OCI-LY7 (cell line): ENCODE data around the gene KYAT1. TPM values are rescaled to one million over a fixed set of nuclear protein-coding genes. Genes with fewer than 3 reads are reported as not detected.

ENCODE experiments used
- BruUV-seq: library from RNA; stranded (reverse); fragments of 400-500 nt; replicated peaks from 2 replicates; lab custom pipeline; 2021; lab: Mats Ljungman, UMichigan
- CTCF ChIA-PET: fragments of 300-600 bp; sonication (Branson Sonifier 250); formaldehyde crosslinking; loops from one replicate; lab custom pipeline; 2022; ENCODE audit warnings: antibody characterized with exemption; ENCODE audit not compliant: unreplicated experiment; lab: Charles Lee
- POLR2A ChIA-PET: fragments of 300-600 bp; sonication (Branson Sonifier 250); formaldehyde crosslinking; loops from one replicate; lab custom pipeline; 2022; ENCODE audit warnings: antibody characterized with exemption; lab: Charles Lee
- DNase-seq: peaks from one replicate; pipeline ENCODE4 v3.0.0-alpha.2; 2015; ENCODE audit warnings: low spot score
- H2AFZ ChIP-seq: fragments of 200-600 bp; sonication (generic), shearing (Covaris generic); 2 replicates; pipeline ENCODE4 v1.6.1; 2014; ENCODE audit warnings: mild to moderate bottlenecking, antibody characterized with exemption, low read length, moderate library complexity
- H3K27ac ChIP-seq: fragments of 200-600 bp; sonication (generic); 2 replicates; pipeline ENCODE4 v1.5.1; 2014; ENCODE audit warnings: mixed run types, low read depth, mild to moderate bottlenecking, moderate library complexity, low read length, inconsistent platforms; ENCODE audit not compliant: poor library complexity, severe bottlenecking
- H3K36me3 ChIP-seq: fragments of 200-600 bp; sonication (generic); 2 replicates; pipeline ENCODE4 v1.6.1; 2014; ENCODE audit warnings: mild to moderate bottlenecking, antibody characterized with exemption, low read length, moderate library complexity, mixed read lengths; ENCODE audit not compliant: insufficient read depth
- H3K4me1 ChIP-seq: fragments of 200-600 bp; sonication (generic); 2 replicates; pipeline ENCODE4 v1.5.1; 2014; ENCODE audit warnings: mild to moderate bottlenecking, low read length; ENCODE audit not compliant: insufficient read depth, poor library complexity, severe bottlenecking
- H3K4me2 ChIP-seq: fragments of 200-600 bp; sonication (generic); 2 replicates; pipeline ENCODE4 v1.6.1; 2014; ENCODE audit warnings: mild to moderate bottlenecking, low read length
- H3K4me3 ChIP-seq: fragments of 200-600 bp; sonication (generic); 2 replicates; pipeline ENCODE4 v1.5.1; 2014; ENCODE audit warnings: mild to moderate bottlenecking, low read depth, low read length; ENCODE audit not compliant: poor library complexity, severe bottlenecking
- H3K79me2 ChIP-seq: fragments of 200-600 bp; sonication (generic); 2 replicates; pipeline ENCODE4 v1.6.1; 2016; ENCODE audit warnings: low read depth, mild to moderate bottlenecking, low read length, moderate library complexity, mixed read lengths; ENCODE audit not compliant: insufficient read depth
- H3K9me2 ChIP-seq: fragments of 200-600 bp; sonication (generic); 2 replicates; pipeline ENCODE4 v1.6.1; 2016; ENCODE audit warnings: mild to moderate bottlenecking, low read length, mixed read lengths; ENCODE audit not compliant: insufficient read depth
- H3K9me3 ChIP-seq: fragments of 200-600 bp; sonication (generic); 2 replicates; pipeline ENCODE4 v1.6.1; 2014; ENCODE audit warnings: mild to moderate bottlenecking, mixed run types, low read length, mixed read lengths
- H4K20me1 ChIP-seq: fragments of 200-600 bp; sonication (generic); 2 replicates; pipeline ENCODE4 v1.6.1; 2014; ENCODE audit warnings: mild to moderate bottlenecking, antibody characterized with exemption, low read length, moderate library complexity, mixed read lengths; ENCODE audit not compliant: insufficient read depth
- EZH2phosphoT487 ChIP-seq: fragments of 200-600 bp; sonication (generic); IDR thresholded peaks from 2 replicates; pipeline ENCODE4 v1.6.1; 2018; ENCODE audit warnings: low read depth, borderline replicate concordance, mild to moderate bottlenecking, mixed run types, antibody characterized with exemption, low read length, moderate library complexity, mixed read lengths
- intact Hi-C: fragments of 100-400 bp; cut with micrococcal nuclease; formaldehyde crosslinking; loops from one replicate; pipeline ENCODE4 v1.10.0; 2022; ENCODE audit not compliant: unreplicated experiment
- total RNA-seq, 2 experiments: library from RNA; depleted of rRNA in 1 of 2; stranded (reverse); fragments of >200 nt in 1 of 2; shearing (Covaris generic) in 1 of 2; gene quantifications; 2 replicates each; pipeline ENCODE4 v1.2.3, GENCODE V29; 2014 to 2022
- TF ChIP-seq, protein P1 (sequence below): fragments of 200-600 bp; sonication (generic); conservative IDR thresholded peaks from 2 replicates; pipeline ENCODE4 v1.5.1; 2014; ENCODE audit warnings: mild to moderate bottlenecking, antibody characterized with exemption, low read length, moderate library complexity, mixed read lengths

Gene KYAT1
- total RNA-seq, 2 experiments from 2014 or later = 28.3 to 44.7 TPM

DNA sequence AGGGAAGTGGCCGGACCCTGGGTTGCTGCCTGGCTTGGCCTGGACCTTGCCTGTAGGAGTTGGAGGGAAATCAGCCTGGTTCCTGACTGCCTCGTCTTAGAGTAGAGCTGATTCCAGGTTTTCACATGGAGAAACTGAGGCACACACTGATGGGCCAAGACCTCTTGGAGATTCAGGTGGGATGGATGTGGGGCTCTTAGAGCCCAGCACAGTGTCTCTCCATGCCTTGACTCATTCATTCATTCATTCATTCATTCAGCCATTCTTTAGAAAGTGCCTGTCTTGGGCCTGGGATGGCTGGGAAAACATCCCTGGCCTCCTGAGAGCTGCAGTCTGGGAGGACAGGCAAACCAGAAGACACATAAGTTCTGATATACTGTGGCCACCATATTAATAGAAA lies 2.4 kb upstream of the KYAT1 start:
- H3K4me1 ChIP-seq = peaks cover 30% of the 10 kb centered on the region
- no peaks in the 10 kb centered on the region for H3K9me2 ChIP-seq
- BruUV-seq = TSS peak; percentile 15
- TF ChIP-seq, protein P1, sequence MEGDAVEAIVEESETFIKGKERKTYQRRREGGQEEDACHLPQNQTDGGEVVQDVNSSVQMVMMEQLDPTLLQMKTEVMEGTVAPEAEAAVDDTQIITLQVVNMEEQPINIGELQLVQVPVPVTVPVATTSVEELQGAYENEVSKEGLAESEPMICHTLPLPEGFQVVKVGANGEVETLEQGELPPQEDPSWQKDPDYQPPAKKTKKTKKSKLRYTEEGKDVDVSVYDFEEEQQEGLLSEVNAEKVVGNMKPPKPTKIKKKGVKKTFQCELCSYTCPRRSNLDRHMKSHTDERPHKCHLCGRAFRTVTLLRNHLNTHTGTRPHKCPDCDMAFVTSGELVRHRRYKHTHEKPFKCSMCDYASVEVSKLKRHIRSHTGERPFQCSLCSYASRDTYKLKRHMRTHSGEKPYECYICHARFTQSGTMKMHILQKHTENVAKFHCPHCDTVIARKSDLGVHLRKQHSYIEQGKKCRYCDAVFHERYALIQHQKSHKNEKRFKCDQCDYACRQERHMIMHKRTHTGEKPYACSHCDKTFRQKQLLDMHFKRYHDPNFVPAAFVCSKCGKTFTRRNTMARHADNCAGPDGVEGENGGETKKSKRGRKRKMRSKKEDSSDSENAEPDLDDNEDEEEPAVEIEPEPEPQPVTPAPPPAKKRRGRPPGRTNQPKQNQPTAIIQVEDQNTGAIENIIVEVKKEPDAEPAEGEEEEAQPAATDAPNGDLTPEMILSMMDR = no peak
- no peak for TF ChIP-seq EZH2phosphoT487
- H3K27ac ChIP-seq = no peak overlapping the region
- peaks cover 47% of the 10 kb centered on the region for H3K79me2 ChIP-seq
- peak overlapping the region; percentile 90 for H3K4me2 ChIP-seq
- no peaks in the 10 kb centered on the region for H3K9me3 ChIP-seq
- DNase-seq = no peak
- CTCF ChIA-PET = no interaction called here
- H2AFZ ChIP-seq = no peak overlapping the region
- no peak overlapping the region for H3K4me3 ChIP-seq
- no peaks in the 10 kb centered on the region for H4K20me1 ChIP-seq
- peaks cover 54% of the 10 kb centered on the region for H3K36me3 ChIP-seq
- intact Hi-C loops = no loop called here
- POLR2A ChIA-PET = no interaction called here

GRCh38 chr9:128882677-128883603 lies 1.2 kb upstream of the KYAT1 start:
- peak overlapping the region; percentile 95 for H3K4me3 ChIP-seq

More at GRCh38 chr9:128882677-128883603, 1.2 kb upstream of the KYAT1 start:
- intact Hi-C loops = loop anchor here (1.0 to 2.0 kb wide), 2 partner anchors 145 to 426 kb away; partner anchors contain the start of genes ODF2 and SH3GLB2
- BruUV-seq = no TSS peak
- no peak for TF ChIP-seq EZH2phosphoT487
- TF ChIP-seq, protein P1 = no peak
- Histone ChIP-seq H3K4me1 (peaks cover 39% of the 10 kb centered on the region), H3K36me3 (peaks cover 42% of the 10 kb centered on the region), H3K79me2 (peaks cover 56% of the 10 kb centered on the region), H4K20me1 (no peaks in the 10 kb centered on the region), H3K4me2 (peak overlapping the region; percentile 90), H2AFZ (peak overlapping the region; percentile 50; the same call in 1 of the 2 replicates), H3K9me2 (no peaks in the 10 kb centered on the region), H3K27ac (peak overlapping the region; percentile 91), H3K9me3 (no peaks in the 10 kb centered on the region)
- ChIA-PET CTCF (interaction anchor here (0.9 to 1.3 kb wide), 2 partner anchors 21 to 38 kb away, joined by 4 to 5 read pairs; partner anchors contain the start of gene PHYHD1), POLR2A (interaction anchor here (0.8 to 1.4 kb wide), 3 partner anchors 19 to 53 kb away, joined by 3 read pairs; partner anchors contain the start of genes PHYHD1 and SPOUT1)
- peak; percentile 27 for DNase-seq
